Activated T-cell treated with anti-CD3 and anti-CD28 coated beads, Interleukin-2, amount 50 U/mL, for 4 hours (primary cell): Measurements from ENCODE around the gene KIZ. TPM values are rescaled to one million over a fixed set of nuclear protein-coding genes. Genes with fewer than 3 reads are reported as not detected.
A peak's percentile ranks its signal among the peaks of the same experiment; 100 is the strongest.
"Not testable (repeated sequence)": the region's sequence is repeated elsewhere in the genome, so short reads cannot be mapped to it uniquely, and the experiment has no call there.

ENCODE experiments used
- ATAC-seq, 2 donors: fragments of 200-7000 bp; cut with Tn5 transposase; one replicate each; pipeline ENCODE4 v1.10.0; 2021
- DNase-seq: peaks from one replicate; pipeline ENCODE4 v3.0.0-alpha.2; 2020
- H3K27me3 Mint-ChIP-seq: one replicate; pipeline ENCODE4 v1.8.0; 2021; ENCODE audit warnings: low read depth, mixed read lengths
- H3K36me3 Mint-ChIP-seq: one replicate; pipeline ENCODE4 v1.8.0; 2022; ENCODE audit warnings: mixed read lengths; ENCODE audit not compliant: insufficient read depth
- H3K4me1 Mint-ChIP-seq: one replicate; pipeline ENCODE4 v1.8.0; 2021; ENCODE audit warnings: low read depth, mixed read lengths
- H3K4me3 Mint-ChIP-seq: one replicate; pipeline ENCODE4 v1.8.0; 2021; ENCODE audit warnings: mild to moderate bottlenecking, moderate library complexity, mixed read lengths
- H3K9me3 Mint-ChIP-seq: one replicate; pipeline ENCODE4 v1.8.0; 2021; ENCODE audit warnings: mixed read lengths
- total RNA-seq, 3 donors: library from RNA; stranded (reverse); gene quantifications; one replicate each; pipeline ENCODE4 v1.2.1, GENCODE V29; 2021

KIZ gene
- total RNA-seq, 3 donors from 2014 or later: 6.7 to 7.7 (median 6.9) TPM

- DNase-seq, ATAC-seq, H3K27me3 Mint-ChIP-seq, H3K9me3 Mint-ChIP-seq, H3K4me1 Mint-ChIP-seq, H3K4me3 Mint-ChIP-seq: not testable (repeated sequence)
- peaks cover 24% of the 10 kb centered on the region for H3K36me3 Mint-ChIP-seq
Measured at GRCh38 chr20:21247603-21248095, 121.8 kb downstream of the KIZ start.

- Mint-ChIP-seq H3K4me1 (peaks cover 6% of the 10 kb centered on the region), H3K27me3 (peaks cover 2% of the 10 kb centered on the region), H3K9me3 (no peaks in the 10 kb centered on the region), H3K36me3 (peaks cover 4% of the 10 kb centered on the region), H3K4me3 (no peak overlapping the region)
- DNase-seq: no peak
- peak; percentile 89 to 90 for ATAC-seq
Measured at GRCh38 chr20:21251278-21251677, 125.4 kb downstream of the KIZ start.

- Mint-ChIP-seq H3K4me3 (no peak overlapping the region), H3K9me3 (no peaks in the 10 kb centered on the region), H3K27me3 (peaks cover 3% of the 10 kb centered on the region), H3K4me1 (no peaks in the 10 kb centered on the region), H3K36me3 (no peaks in the 10 kb centered on the region)
- no peak for ATAC-seq
- DNase-seq: no peak
Measured at GRCh38 chr20:21257192-21257591, 131.3 kb downstream of the KIZ start.

- Mint-ChIP-seq H3K4me3 (no peak overlapping the region), H3K27me3 (peaks cover 5% of the 10 kb centered on the region)
- ATAC-seq: no peak
Measured at GRCh38 chr20:21258411-21258810, 132.5 kb downstream of the KIZ start.

GRCh38 chr20:21259346-21259745 lies 133.5 kb downstream of the KIZ start:
- Mint-ChIP-seq H3K9me3 (no peaks in the 10 kb centered on the region), H3K27me3 (peaks cover 5% of the 10 kb centered on the region), H3K4me3 (no peak overlapping the region), H3K4me1 (no peaks in the 10 kb centered on the region), H3K36me3 (no peaks in the 10 kb centered on the region)
- DNase-seq (no peak), ATAC-seq (no peak)

More at GRCh38 chr20:21258411-21258810, 132.5 kb downstream of the KIZ start:
- Mint-ChIP-seq H3K36me3 (no peaks in the 10 kb centered on the region), H3K4me1 (no peaks in the 10 kb centered on the region), H3K9me3 (no peaks in the 10 kb centered on the region)
- DNase-seq: no peak

- Mint-ChIP-seq H3K36me3 (no peaks in the 10 kb centered on the region), H3K27me3 (peaks cover 7% of the 10 kb centered on the region), H3K4me1 (no peaks in the 10 kb centered on the region), H3K4me3 (no peak overlapping the region), H3K9me3 (no peaks in the 10 kb centered on the region)
- DNase-seq (no peak), ATAC-seq (no peak)
Measured at GRCh38 chr20:21262812-21263211, 136.9 kb downstream of the KIZ start.

GRCh38 chr20:21265261-21266190 lies 139.6 kb downstream of the KIZ start:
- DNase-seq (no peak), ATAC-seq (no peak)
- H3K27me3 Mint-ChIP-seq: peaks cover 7% of the 10 kb centered on the region
- H3K4me3 Mint-ChIP-seq: no peak overlapping the region
- H3K9me3 Mint-ChIP-seq: no peaks in the 10 kb centered on the region
- no peaks in the 10 kb centered on the region for H3K36me3 Mint-ChIP-seq
- no peaks in the 10 kb centered on the region for H3K4me1 Mint-ChIP-seq

- H3K36me3 Mint-ChIP-seq: no peaks in the 10 kb centered on the region
- H3K4me3 Mint-ChIP-seq: no peak overlapping the region
- peaks cover 7% of the 10 kb centered on the region for H3K27me3 Mint-ChIP-seq
- no peaks in the 10 kb centered on the region for H3K4me1 Mint-ChIP-seq
- ATAC-seq (no peak), DNase-seq (no peak)
- no peaks in the 10 kb centered on the region for H3K9me3 Mint-ChIP-seq
Measured at GRCh38 chr20:21266191-21266536, 140.3 kb downstream of the KIZ start.

- H3K9me3 Mint-ChIP-seq: peaks cover 4% of the 10 kb centered on the region
- no peak for ATAC-seq
- no peaks in the 10 kb centered on the region for H3K4me1 Mint-ChIP-seq
- H3K4me3 Mint-ChIP-seq: no peak overlapping the region
- peaks cover 21% of the 10 kb centered on the region for H3K27me3 Mint-ChIP-seq
- no peak for DNase-seq
- H3K36me3 Mint-ChIP-seq: no peaks in the 10 kb centered on the region
Measured at GRCh38 chr20:21269772-21270171, 143.9 kb downstream of the KIZ start.

GRCh38 chr20:21270806-21271205 lies 144.9 kb downstream of the KIZ start:
- no peak for DNase-seq
- Mint-ChIP-seq H3K9me3 (peaks cover 4% of the 10 kb centered on the region), H3K27me3 (peaks cover 19% of the 10 kb centered on the region), H3K4me3 (no peak overlapping the region), H3K4me1 (no peaks in the 10 kb centered on the region), H3K36me3 (no peaks in the 10 kb centered on the region)
- no peak for ATAC-seq

GRCh38 chr20:21272279-21272678 lies 146.4 kb downstream of the KIZ start:
- Mint-ChIP-seq H3K4me3 (no peak overlapping the region), H3K36me3 (no peaks in the 10 kb centered on the region), H3K9me3 (peaks cover 4% of the 10 kb centered on the region), H3K4me1 (no peaks in the 10 kb centered on the region), H3K27me3 (peaks cover 19% of the 10 kb centered on the region)
- ATAC-seq: no peak
- no peak for DNase-seq

GRCh38 chr20:21272679-21273078 lies 146.8 kb downstream of the KIZ start:
- Mint-ChIP-seq H3K36me3 (no peaks in the 10 kb centered on the region), H3K4me1 (no peaks in the 10 kb centered on the region), H3K9me3 (peaks cover 4% of the 10 kb centered on the region), H3K4me3 (no peak overlapping the region), H3K27me3 (peaks cover 19% of the 10 kb centered on the region)
- DNase-seq: no peak
- no peak for ATAC-seq

GRCh38 chr20:21273755-21274386 lies 148.0 kb downstream of the KIZ start:
- H3K36me3 Mint-ChIP-seq: no peaks in the 10 kb centered on the region
- no peaks in the 10 kb centered on the region for H3K4me1 Mint-ChIP-seq
- ATAC-seq (no peak), DNase-seq (no peak)
- H3K4me3 Mint-ChIP-seq: no peak overlapping the region
- peaks cover 21% of the 10 kb centered on the region for H3K27me3 Mint-ChIP-seq
- peaks cover 4% of the 10 kb centered on the region for H3K9me3 Mint-ChIP-seq

GRCh38 chr20:21278829-21279228 lies 152.9 kb downstream of the KIZ start:
- no peaks in the 10 kb centered on the region for H3K4me1 Mint-ChIP-seq
- H3K36me3 Mint-ChIP-seq: no peaks in the 10 kb centered on the region
- no peak overlapping the region for H3K4me3 Mint-ChIP-seq
- no peak for ATAC-seq
- H3K27me3 Mint-ChIP-seq: peaks cover 13% of the 10 kb centered on the region
- no peaks in the 10 kb centered on the region for H3K9me3 Mint-ChIP-seq
- no peak for DNase-seq
